ENCODE measurements around the gene VPS45.

GRCh38 chr1:150056407-150056806 lies 11.2 kb upstream of the VPS45 start:
- no peak for TF ChIP-seq EZH2phosphoT487 (IDR thresholded peaks at IDR 0.05; ENCODE audit: insufficient read depth, low read depth)
- TF ChIP-seq EZH2 (IDR thresholded peaks at IDR 0.05; ENCODE audit: insufficient read depth, poor library complexity, severe bottlenecking), result no peak
